ENCODE results near the gene NRAP.
A peak's percentile ranks its signal among the peaks of the same experiment; 100 is the strongest.

NRAP gene

DNA sequence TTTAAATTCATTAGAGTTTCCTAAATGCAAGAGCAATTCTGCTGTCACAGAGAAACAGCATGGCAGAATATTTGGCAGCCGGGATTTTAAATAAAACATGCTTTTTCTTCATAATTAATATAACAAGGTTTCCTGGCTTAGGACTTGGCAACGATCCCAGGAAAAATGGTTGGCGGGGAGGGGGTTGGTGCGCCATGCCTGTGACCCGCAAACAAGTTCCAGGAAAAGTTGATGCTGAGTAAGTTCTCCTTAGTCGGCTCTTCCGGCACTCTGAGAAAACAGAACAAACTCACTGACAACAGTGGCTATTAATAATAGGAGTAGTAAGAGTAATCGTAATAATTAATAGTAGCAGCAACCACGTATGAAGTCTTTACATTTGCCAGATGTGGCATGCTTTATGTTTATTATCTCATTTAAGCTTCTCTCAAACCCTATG is 106.4 kb downstream of the NRAP start:
- peaks cover 29% of the 10 kb centered on the region for H3K4me1 ChIP-seq (ENCODE audit: control insufficient read depth, insufficient read depth, low read length)
- H3K27me3 ChIP-seq (ENCODE audit: control insufficient read depth, insufficient read depth, low read length), result peaks cover 98% of the 10 kb centered on the region
- no peaks in the 10 kb centered on the region for H3K36me3 ChIP-seq (ENCODE audit: control insufficient read depth, insufficient read depth, low read length)
- H3K4me3 ChIP-seq (ENCODE audit: low read depth, low read length), result no peak overlapping the region
- no peak overlapping the region; the same call in 1 of the 2 replicates for H3K9ac ChIP-seq (ENCODE audit: low read depth, low read length)
- H3K27ac ChIP-seq (ENCODE audit: low read depth, low read length), result peak overlapping the region; percentile 90
- no peaks in the 10 kb centered on the region for H3K9me3 ChIP-seq (ENCODE audit: control insufficient read depth, insufficient read depth, low read length)

- Histone ChIP-seq H3K27me3 (ENCODE audit: control insufficient read depth, insufficient read depth, low read length) (peaks cover 96% of the 10 kb centered on the region), H3K27ac (ENCODE audit: low read depth, low read length) (peak overlapping the region; percentile 75), H3K4me1 (ENCODE audit: control insufficient read depth, insufficient read depth, low read length) (peaks cover 29% of the 10 kb centered on the region), H3K9ac (ENCODE audit: low read depth, low read length) (no peak overlapping the region), H3K9me3 (ENCODE audit: control insufficient read depth, insufficient read depth, low read length) (no peaks in the 10 kb centered on the region), H3K36me3 (ENCODE audit: control insufficient read depth, insufficient read depth, low read length) (no peaks in the 10 kb centered on the region), H3K4me3 (ENCODE audit: low read depth, low read length) (no peak overlapping the region)
Measured at GRCh38 chr10:113555751-113556150, 108.1 kb downstream of the NRAP start.

GRCh38 chr10:113555245-113555644 is 108.6 kb downstream of the NRAP start:
- Histone ChIP-seq H3K27me3 (ENCODE audit: control insufficient read depth, insufficient read depth, low read length) (peaks cover 96% of the 10 kb centered on the region), H3K9ac (ENCODE audit: low read depth, low read length) (no peak overlapping the region), H3K9me3 (ENCODE audit: control insufficient read depth, insufficient read depth, low read length) (no peaks in the 10 kb centered on the region), H3K4me1 (ENCODE audit: control insufficient read depth, insufficient read depth, low read length) (peaks cover 29% of the 10 kb centered on the region), H3K4me3 (ENCODE audit: low read depth, low read length) (no peak overlapping the region), H3K36me3 (ENCODE audit: control insufficient read depth, insufficient read depth, low read length) (no peaks in the 10 kb centered on the region), H3K27ac (ENCODE audit: low read depth, low read length) (peak overlapping the region; percentile 75)

GRCh38 chr10:113554214-113554613 is 109.6 kb downstream of the NRAP start:
- no peak overlapping the region for H3K9ac ChIP-seq (ENCODE audit: low read depth, low read length)
- peaks cover 86% of the 10 kb centered on the region for H3K27me3 ChIP-seq (ENCODE audit: control insufficient read depth, insufficient read depth, low read length)
- no peaks in the 10 kb centered on the region for H3K36me3 ChIP-seq (ENCODE audit: control insufficient read depth, insufficient read depth, low read length)
- no peak overlapping the region for H3K4me3 ChIP-seq (ENCODE audit: low read depth, low read length)
- H3K9me3 ChIP-seq (ENCODE audit: control insufficient read depth, insufficient read depth, low read length), result no peaks in the 10 kb centered on the region
- no peak overlapping the region for H3K27ac ChIP-seq (ENCODE audit: low read depth, low read length)
- H3K4me1 ChIP-seq (ENCODE audit: control insufficient read depth, insufficient read depth, low read length), result peaks cover 19% of the 10 kb centered on the region

DNA sequence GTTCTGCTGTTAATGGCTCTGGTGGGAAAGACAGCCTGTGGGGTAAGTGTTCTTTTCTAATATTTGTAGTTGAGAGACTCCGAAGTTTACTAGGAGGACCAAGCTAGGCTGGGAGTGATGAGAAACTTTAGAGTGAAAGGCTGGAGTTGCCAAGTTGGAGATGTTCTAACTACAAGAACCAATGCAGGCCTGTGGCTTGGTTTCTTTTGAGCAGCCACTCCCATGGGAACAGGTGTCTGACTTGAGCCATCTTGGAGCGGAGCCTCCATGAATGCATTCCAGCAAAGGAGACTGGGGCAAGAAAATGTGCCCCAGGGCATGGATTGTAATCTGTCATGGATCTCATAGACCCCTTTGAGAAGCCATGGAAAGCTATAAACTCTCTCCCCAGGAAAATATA is 110.7 kb downstream of the NRAP start:
- Histone ChIP-seq H3K9me3 (ENCODE audit: control insufficient read depth, insufficient read depth, low read length) (no peaks in the 10 kb centered on the region), H3K27me3 (ENCODE audit: control insufficient read depth, insufficient read depth, low read length) (peaks cover 86% of the 10 kb centered on the region), H3K4me3 (ENCODE audit: low read depth, low read length) (no peak overlapping the region), H3K27ac (ENCODE audit: low read depth, low read length) (no peak overlapping the region), H3K9ac (ENCODE audit: low read depth, low read length) (no peak overlapping the region), H3K4me1 (ENCODE audit: control insufficient read depth, insufficient read depth, low read length) (peaks cover 15% of the 10 kb centered on the region), H3K36me3 (ENCODE audit: control insufficient read depth, insufficient read depth, low read length) (no peaks in the 10 kb centered on the region)

- Histone ChIP-seq H3K27ac (ENCODE audit: low read depth, low read length) (peak within 1 kb of the TSS; percentile 9), H3K27me3 (ENCODE audit: control insufficient read depth, insufficient read depth, low read length) (peaks cover 86% of the 10 kb centered on the region), H3K4me1 (ENCODE audit: control insufficient read depth, insufficient read depth, low read length) (peaks cover 11% of the 10 kb centered on the region), H3K36me3 (ENCODE audit: control insufficient read depth, insufficient read depth, low read length) (no peaks in the 10 kb centered on the region), H3K9ac (ENCODE audit: low read depth, low read length) (no peak within 1 kb of the TSS), H3K9me3 (ENCODE audit: control insufficient read depth, insufficient read depth, low read length) (no peaks in the 10 kb centered on the region), H3K4me3 (ENCODE audit: low read depth, low read length) (no peak within 1 kb of the TSS)
Measured at GRCh38 chr10:113552701-113553100, 111.1 kb downstream of the NRAP start, which contains the start of gene HABP2. Gene HABP2 (plus strand): TSS chr10:113553053. CDS start chr10:113553122, 69 bp downstream.

DNA sequence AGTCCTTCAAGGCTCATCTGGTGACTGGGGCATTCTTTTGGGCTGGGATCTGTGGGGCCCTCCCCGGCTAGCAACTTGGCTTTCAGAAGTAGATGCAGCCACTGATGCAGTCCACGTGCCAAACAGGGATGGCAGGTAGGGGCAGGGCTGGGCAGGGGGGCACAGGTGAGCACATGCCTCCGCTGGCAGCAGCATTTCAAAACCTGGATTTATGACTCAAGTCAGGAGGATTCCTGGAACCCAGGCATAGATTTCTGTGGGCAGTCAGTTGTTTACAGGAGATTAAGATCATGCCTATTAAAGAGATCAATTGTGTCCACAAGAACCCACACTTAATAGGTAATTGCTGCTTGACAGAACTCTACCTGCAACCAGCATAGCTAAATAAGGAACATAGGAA is 111.8 kb downstream of the NRAP start:
- Histone ChIP-seq H3K4me1 (ENCODE audit: control insufficient read depth, insufficient read depth, low read length) (peaks cover 4% of the 10 kb centered on the region; the same call in 1 of the 2 replicates), H3K9ac (ENCODE audit: low read depth, low read length) (no peak overlapping the region), H3K36me3 (ENCODE audit: control insufficient read depth, insufficient read depth, low read length) (no peaks in the 10 kb centered on the region), H3K27me3 (ENCODE audit: control insufficient read depth, insufficient read depth, low read length) (peaks cover 84% of the 10 kb centered on the region), H3K4me3 (ENCODE audit: low read depth, low read length) (no peak overlapping the region), H3K9me3 (ENCODE audit: control insufficient read depth, insufficient read depth, low read length) (no peaks in the 10 kb centered on the region), H3K27ac (ENCODE audit: low read depth, low read length) (no peak overlapping the region)

- Histone ChIP-seq H3K27me3 (ENCODE audit: control insufficient read depth, insufficient read depth, low read length) (peaks cover 72% of the 10 kb centered on the region), H3K36me3 (ENCODE audit: control insufficient read depth, insufficient read depth, low read length) (no peaks in the 10 kb centered on the region), H3K4me1 (ENCODE audit: control insufficient read depth, insufficient read depth, low read length) (no peaks in the 10 kb centered on the region), H3K27ac (ENCODE audit: low read depth, low read length) (peak overlapping the region; percentile 32), H3K4me3 (ENCODE audit: low read depth, low read length) (no peak overlapping the region), H3K9me3 (ENCODE audit: control insufficient read depth, insufficient read depth, low read length) (no peaks in the 10 kb centered on the region), H3K9ac (ENCODE audit: low read depth, low read length) (no peak overlapping the region)
Measured at GRCh38 chr10:113550365-113550764, 113.5 kb downstream of the NRAP start.

DNA sequence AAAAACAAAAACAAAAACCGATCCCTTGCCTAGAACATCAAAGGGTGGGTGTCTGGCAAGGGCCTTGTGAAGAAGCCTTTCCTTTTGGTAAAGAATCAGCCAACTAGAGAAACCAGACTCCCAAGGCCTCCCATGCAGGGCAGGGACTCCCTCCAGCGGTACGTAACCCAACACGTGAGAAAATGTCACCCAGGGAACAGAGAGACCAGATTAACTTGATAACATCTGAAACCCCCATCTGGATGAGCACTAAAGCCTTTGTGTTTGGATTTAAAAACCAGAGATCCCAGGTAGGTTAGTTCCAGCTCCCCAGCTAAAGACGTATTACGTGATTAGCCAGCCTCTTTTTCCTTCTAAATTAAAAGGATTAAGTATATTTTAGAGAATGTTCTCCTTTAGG is 114.0 kb downstream of the NRAP start:
- no peak overlapping the region for H3K4me3 ChIP-seq (ENCODE audit: low read depth, low read length)
- H3K4me1 ChIP-seq (ENCODE audit: control insufficient read depth, insufficient read depth, low read length), result no peaks in the 10 kb centered on the region
- H3K27me3 ChIP-seq (ENCODE audit: control insufficient read depth, insufficient read depth, low read length), result peaks cover 67% of the 10 kb centered on the region

DNA sequence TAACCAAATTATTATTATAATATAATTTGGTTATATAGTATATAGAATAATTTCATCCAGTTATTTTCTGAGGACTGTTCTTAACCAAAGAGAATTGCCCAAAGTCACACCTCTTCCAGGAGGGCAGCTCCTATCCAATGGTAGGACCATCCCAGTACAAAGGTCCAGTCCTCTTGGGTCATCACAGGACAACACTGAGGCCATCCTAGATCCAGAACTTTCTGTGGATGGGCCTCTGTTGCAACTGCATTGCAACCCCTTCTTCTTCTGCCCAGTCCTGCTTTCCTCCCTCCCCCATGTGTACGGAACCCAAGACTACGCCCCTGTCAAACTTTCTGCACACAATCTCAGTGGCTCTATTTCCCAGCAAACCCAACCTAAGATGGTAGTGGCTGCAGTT is 116.4 kb downstream of the NRAP start:
- H3K9me3 ChIP-seq (ENCODE audit: control insufficient read depth, insufficient read depth, low read length), result no peaks in the 10 kb centered on the region
- no peak overlapping the region for H3K4me3 ChIP-seq (ENCODE audit: low read depth, low read length)
- H3K36me3 ChIP-seq (ENCODE audit: control insufficient read depth, insufficient read depth, low read length), result no peaks in the 10 kb centered on the region
- no peak overlapping the region for H3K9ac ChIP-seq (ENCODE audit: low read depth, low read length)
- H3K27me3 ChIP-seq (ENCODE audit: control insufficient read depth, insufficient read depth, low read length), result peaks cover 46% of the 10 kb centered on the region
- H3K4me1 ChIP-seq (ENCODE audit: control insufficient read depth, insufficient read depth, low read length), result no peaks in the 10 kb centered on the region
- H3K27ac ChIP-seq (ENCODE audit: low read depth, low read length), result no peak overlapping the region

More for the DNA sequence above, 114.0 kb downstream of the NRAP start:
- Histone ChIP-seq H3K9ac (ENCODE audit: low read depth, low read length) (no peak overlapping the region), H3K9me3 (ENCODE audit: control insufficient read depth, insufficient read depth, low read length) (no peaks in the 10 kb centered on the region), H3K27ac (ENCODE audit: low read depth, low read length) (no peak overlapping the region), H3K36me3 (ENCODE audit: control insufficient read depth, insufficient read depth, low read length) (no peaks in the 10 kb centered on the region)

DNA sequence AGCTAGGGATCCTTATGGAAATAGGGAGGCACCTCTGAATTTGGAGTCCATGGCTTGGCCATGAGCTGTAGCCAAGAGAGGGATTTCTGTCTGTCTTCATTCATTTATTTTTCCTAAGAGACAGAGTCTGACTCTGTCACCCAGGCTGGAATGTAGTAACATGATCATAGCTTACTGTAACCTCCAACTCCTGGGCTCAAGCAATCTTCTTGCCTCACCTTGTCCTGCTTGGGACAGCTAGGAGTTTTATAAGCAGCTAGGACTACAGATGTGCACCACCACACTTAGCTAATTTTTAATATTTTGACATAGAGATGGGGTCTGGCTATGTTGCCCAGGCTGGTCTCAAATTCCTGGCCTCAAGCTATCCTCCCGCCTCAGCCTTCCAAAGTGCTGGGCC is 119.4 kb downstream of the NRAP start:
- H3K9ac ChIP-seq (ENCODE audit: low read depth, low read length), result no peak overlapping the region
- no peaks in the 10 kb centered on the region for H3K4me1 ChIP-seq (ENCODE audit: control insufficient read depth, insufficient read depth, low read length)
- no peak overlapping the region for H3K27ac ChIP-seq (ENCODE audit: low read depth, low read length)
- H3K9me3 ChIP-seq (ENCODE audit: control insufficient read depth, insufficient read depth, low read length), result no peaks in the 10 kb centered on the region
- H3K4me3 ChIP-seq (ENCODE audit: low read depth, low read length), result no peak overlapping the region
- peaks cover 34% of the 10 kb centered on the region for H3K27me3 ChIP-seq (ENCODE audit: control insufficient read depth, insufficient read depth, low read length)
- H3K36me3 ChIP-seq (ENCODE audit: control insufficient read depth, insufficient read depth, low read length), result no peaks in the 10 kb centered on the region
